ENCODE data around the gene SYNGR1. TPM values are rescaled to one million over a fixed set of nuclear protein-coding genes. Genes with fewer than 3 reads are reported as not detected.
A peak's percentile ranks its signal among the peaks of the same experiment; 100 is the strongest.

Gene SYNGR1
- total RNA-seq, 1 donor from 2014 or later, result 50.1 TPM

DNA sequence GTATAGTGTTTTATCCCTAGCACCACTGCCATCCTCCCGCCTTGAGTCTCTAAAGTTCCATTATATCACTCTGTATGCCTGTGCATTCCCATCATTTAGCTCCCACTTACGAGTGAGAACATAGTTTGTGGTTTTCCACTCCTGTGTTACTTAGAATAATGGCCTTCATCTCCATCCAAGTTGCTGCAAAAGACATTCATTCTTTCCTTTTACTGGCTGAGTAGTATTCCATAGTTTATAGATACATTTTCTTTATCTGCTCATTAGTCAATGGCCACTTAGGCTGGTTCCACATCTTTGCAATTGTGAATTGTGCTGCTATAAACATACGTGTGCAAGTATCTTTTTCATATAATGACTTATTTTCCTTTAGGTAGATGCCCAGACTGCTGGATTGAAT is 74.2 kb downstream of the SYNGR1 start:
- FAIRE-seq (no peak), DNase-seq (ENCODE audit: low spot score in 2 of 2) (no peak)

DNA sequence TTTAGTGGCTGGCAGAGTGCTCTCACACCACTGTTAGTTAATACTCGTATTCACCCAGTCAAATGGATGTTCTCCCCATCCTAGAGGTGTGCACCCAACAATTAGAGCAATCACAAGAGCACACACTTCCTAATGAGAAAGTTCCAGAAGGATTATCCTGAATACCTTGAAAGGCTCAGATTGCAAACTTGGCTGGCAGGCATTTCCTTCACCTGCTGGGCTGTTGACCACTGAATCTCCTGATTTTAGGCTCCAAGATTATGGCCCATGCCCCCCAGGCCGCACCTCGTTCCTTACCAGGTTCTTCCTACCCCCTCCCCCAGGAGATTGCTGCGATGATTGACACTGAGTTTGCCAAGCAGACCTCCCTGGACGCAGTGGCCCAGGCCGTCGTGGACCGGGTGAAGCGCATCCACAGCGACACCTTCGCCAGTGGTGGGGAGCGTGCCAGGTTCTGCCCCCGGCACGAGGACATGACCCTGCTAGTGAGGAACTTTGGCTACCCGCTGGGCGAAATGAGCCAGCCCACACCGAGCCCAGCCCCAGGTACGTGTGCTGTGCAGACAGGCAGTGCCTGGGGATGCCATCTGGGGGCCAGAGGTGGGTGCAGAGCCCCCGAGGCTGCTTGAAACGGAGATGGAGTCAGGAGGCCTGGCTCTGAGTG is 76.7 kb downstream of the SYNGR1 start:
- no peak for FAIRE-seq
- no peak for DNase-seq (ENCODE audit: low spot score in 2 of 2)

- FAIRE-seq (no peak), DNase-seq (ENCODE audit: low spot score in 2 of 2) (no peak)
Measured at GRCh38 chr22:39427751-39428596, 78.2 kb downstream of the SYNGR1 start.

GRCh38 chr22:39428597-39429071 is 78.8 kb downstream of the SYNGR1 start:
- FAIRE-seq (no peak), DNase-seq (ENCODE audit: low spot score in 2 of 2) (no peak)

DNA sequence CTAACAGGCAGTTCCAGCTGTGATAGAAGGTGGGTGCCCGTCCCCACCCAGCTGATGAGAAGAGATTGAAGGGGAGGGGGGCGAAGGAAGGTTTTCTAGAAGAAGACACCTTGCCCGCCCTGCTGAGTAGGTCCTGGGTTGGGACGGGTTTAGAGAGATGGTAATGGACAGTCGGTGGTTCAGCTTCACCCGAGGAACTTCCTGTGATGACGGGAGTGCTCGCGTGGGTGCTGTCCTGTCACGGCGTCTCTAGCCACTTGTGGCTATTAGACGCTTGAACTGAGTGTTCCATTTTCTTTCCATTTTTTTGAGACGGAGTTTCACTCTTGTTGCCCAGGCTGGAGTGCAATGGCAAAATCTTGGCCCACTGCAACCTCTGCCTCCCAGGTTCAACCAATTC is 79.4 kb downstream of the SYNGR1 start:
- no peak for FAIRE-seq
- DNase-seq (ENCODE audit: low spot score in 2 of 2), result no peak

DNA sequence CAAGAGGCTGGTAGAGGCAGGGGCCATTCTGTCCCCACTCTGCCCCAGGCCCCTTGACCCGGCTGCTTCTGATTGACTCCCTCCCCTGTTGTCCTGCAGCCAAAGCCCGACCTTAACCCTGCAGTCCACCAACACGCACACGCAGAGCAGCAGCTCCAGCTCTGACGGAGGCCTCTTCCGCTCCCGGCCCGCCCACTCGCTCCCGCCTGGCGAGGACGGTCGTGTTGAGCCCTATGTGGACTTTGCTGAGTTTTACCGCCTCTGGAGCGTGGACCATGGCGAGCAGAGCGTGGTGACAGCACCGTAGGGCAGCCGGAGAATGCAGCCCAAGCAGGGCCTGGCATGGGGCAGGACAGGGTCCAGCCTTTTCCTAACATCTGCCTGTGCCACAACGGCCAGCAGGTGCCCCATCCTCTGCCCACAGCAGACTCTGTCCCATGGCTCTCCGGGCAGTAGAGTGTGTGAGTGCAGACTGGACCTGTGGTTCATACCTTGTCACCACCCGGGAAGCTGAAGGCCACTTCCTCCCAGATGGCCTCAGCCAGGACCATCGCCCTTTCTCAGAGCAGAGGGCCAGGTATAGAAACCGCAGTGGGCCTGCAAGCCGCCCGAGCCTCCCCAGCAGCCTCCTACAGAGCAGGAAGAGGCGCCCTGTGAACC is 80.3 kb downstream of the SYNGR1 start:
- DNase-seq (ENCODE audit: low spot score in 2 of 2), result no peak
- no peak for FAIRE-seq

DNA sequence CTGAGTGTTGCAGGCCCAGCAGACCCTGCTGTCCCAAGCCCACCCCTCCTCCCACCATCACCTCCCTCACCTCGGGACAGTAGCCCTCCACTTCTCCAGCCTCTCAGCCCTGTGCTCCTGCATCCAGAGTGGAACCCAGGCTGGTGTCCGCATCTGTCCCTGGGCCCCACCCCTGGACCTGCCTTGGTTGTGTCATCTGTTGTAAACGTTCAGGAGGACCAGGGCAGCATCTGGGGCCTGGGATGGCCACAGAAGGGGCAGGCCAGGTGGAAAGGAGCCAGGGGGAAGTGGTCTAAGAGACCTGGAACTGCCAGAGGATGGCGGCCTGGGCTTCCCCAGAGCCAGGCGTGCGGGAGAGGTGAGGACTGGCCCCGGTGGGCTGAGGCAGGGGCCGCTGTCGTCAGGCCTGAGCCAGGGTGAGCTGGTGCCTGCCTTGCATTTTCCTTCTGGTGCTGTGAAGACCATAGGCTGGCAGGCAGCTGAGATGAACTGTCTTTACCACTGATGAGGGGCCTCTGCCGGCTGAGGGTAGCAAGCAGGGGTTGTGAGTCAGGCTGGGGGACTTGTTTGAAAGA is 80.9 kb downstream of the SYNGR1 start:
- FAIRE-seq (no peak), DNase-seq (ENCODE audit: low spot score in 2 of 2) (no peak)

GRCh38 chr22:39431216-39431801 is 81.5 kb downstream of the SYNGR1 start:
- FAIRE-seq (no peak), DNase-seq (ENCODE audit: low spot score in 2 of 2) (no peak)

- DNase-seq (ENCODE audit: low spot score in 2 of 2) (no peak), FAIRE-seq (no peak)
Measured at GRCh38 chr22:39431821-39432251, 82.0 kb downstream of the SYNGR1 start.

- no peak for FAIRE-seq
- DNase-seq (ENCODE audit: low spot score in 2 of 2), result no peak
Measured at GRCh38 chr22:39432361-39432811, 82.6 kb downstream of the SYNGR1 start.

DNA sequence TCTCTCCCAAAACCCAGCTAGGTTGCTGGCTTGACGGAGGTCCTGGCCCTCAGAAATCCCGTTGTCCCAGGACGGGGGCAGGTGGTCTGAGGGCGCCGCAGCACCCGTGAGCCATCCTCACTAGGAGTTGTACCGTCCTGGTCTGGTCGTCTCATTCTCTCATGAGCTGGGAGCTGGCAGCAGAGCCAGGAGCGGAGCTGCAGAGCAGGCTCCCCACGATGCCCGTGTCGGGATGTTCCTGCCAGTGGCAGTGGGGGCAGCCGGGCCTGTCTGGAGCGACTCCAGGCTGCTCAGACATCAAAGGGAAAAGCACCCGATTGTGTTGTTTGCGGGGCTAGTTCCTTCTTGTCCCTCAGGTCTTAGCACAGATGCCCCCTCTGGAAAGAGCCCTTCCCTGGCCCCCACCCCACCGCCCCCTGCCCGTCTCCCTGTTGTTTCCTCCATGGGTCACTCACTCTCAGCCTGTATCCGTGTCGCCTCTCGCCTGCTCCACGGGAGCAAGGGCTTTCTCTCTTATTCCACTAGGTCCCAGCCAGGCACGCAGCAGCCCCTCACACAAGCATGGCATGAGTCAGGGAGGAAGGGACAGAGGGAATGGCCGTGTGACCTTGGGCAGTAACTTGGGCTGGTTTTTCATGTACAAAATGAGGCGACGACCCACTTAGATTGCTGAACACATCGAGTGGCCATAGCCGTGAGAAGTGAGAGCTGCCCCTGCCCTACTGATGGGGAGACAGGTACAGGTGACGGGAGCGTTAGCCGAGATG is 83.9 kb downstream of the SYNGR1 start:
- FAIRE-seq, result no peak
- DNase-seq (ENCODE audit: low spot score in 2 of 2), result no peak

DNA sequence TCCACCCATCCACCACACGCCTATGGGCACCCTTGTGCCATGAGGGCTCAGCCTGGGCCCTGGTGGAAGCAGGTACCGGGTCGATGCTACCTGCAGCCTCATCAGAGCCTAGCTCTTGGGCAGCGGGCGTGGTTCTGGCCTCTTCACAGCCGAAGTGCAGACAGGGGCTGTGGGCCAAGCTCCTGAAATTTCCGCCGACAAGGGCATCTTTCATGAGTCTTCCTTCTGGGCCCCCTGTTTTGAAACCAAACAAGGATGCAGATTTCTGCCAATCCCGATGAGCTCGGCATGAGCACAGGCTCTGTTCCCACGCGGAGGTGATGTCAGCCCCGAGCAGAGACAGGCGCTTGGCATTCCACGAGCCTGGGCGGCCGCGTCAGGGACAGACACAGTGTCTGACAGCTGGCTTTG is 84.5 kb downstream of the SYNGR1 start:
- DNase-seq (ENCODE audit: low spot score in 2 of 2) (peak in 1 of 2 donors; percentile 56), FAIRE-seq (no peak)

- FAIRE-seq, result no peak
- no peak for DNase-seq (ENCODE audit: low spot score in 2 of 2)
Measured at GRCh38 chr22:39434721-39435120, 84.9 kb downstream of the SYNGR1 start.

Small RNA genes within 50 kb of the gene (small RNA-seq; reads per million reads assigned to genes)
- not detected for gene SNORD43
- 3,357 reads per million, percentile 100 among the genes with 10 or more reads in this experiment for gene SNORD83A
- gene SNORD83B, result not detected

Other genes with a start within 250 kb of the SYNGR1 start
- 6.1 TPM for gene CBX7, start 197.3 kb upstream of the SYNGR1 start, total RNA-seq
- gene PDGFB, start 105.0 kb upstream of the SYNGR1 start, total RNA-seq, result 2.0 TPM
- gene RPL3, start 30.4 kb upstream of the SYNGR1 start, total RNA-seq, result 1,897 TPM
- gene TAB1, start 49.8 kb downstream of the SYNGR1 start, total RNA-seq, result 15.1 TPM
- gene MGAT3, start 107.0 kb downstream of the SYNGR1 start, total RNA-seq, result 19.2 TPM
- gene MIEF1, start 152.3 kb downstream of the SYNGR1 start, total RNA-seq, result 16.3 TPM
- 92.9 TPM for gene ATF4, start 170.6 kb downstream of the SYNGR1 start, total RNA-seq
- 19.6 TPM for gene RPS19BP1, start 182.8 kb downstream of the SYNGR1 start, total RNA-seq
- 5.3 TPM for gene CACNA1I, start 220.8 kb downstream of the SYNGR1 start, total RNA-seq